ENCODE measurements around the gene DMD. TPM values are rescaled to one million over a fixed set of nuclear protein-coding genes. Genes with fewer than 3 reads are reported as not detected.

Gene DMD
- polyA plus RNA-seq, 1 donor from 2014 or later, result 21.6 TPM

DNA sequence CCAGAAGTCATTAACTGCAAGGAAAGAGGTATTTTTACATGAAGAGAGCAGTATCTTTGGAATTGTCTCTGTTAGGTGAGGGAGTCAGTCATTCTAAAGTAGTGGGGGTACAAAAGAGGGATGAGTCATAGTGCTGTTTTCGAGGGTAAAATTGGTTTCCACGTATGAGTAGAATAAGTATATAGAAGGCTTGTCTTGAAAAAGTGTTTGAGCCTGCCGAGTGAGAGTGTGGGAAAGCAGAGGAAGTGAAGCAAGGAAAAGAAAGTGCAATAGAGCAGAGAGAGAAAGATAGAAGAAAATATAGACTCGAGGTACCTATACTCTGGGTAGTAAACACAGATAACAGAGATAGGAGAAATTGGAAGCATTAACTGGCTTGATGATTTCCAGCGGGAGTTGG lies 696.4 kb downstream of the DMD start:
- no peak overlapping the region for H3K27ac ChIP-seq (ENCODE audit: low read length)
- no peak overlapping the region for H3K9ac ChIP-seq (ENCODE audit: low read length)
- no peak overlapping the region for H3K4me2 ChIP-seq (ENCODE audit: low read length)
- no peaks in the 10 kb centered on the region for H3F3A ChIP-seq (ENCODE audit: insufficient read depth, low read length, poor library complexity, severe bottlenecking)
- H3K79me2 ChIP-seq (replicated peaks; ENCODE audit: insufficient read depth, low read length), result no peaks in the 10 kb centered on the region
- H3K36me3 ChIP-seq (ENCODE audit: insufficient read depth, low read length), result no peaks in the 10 kb centered on the region
- H3K27me3 ChIP-seq (ENCODE audit: insufficient read depth, low read depth, low read length), result no peaks in the 10 kb centered on the region
- H3K9me3 ChIP-seq (ENCODE audit: low read length), result no peaks in the 10 kb centered on the region
- H4K20me1 ChIP-seq (ENCODE audit: insufficient read depth), result no peaks in the 10 kb centered on the region
- H3K4me3 ChIP-seq (ENCODE audit: low read length), result no peak overlapping the region
- TF ChIP-seq SMC3 (conservative IDR thresholded peaks at IDR 0.05; ENCODE audit: poor library complexity) (no peak), EP300 (conservative IDR thresholded peaks at IDR 0.05; ENCODE audit: poor library complexity, severe bottlenecking) (no peak), POLR2AphosphoS5 (IDR thresholded peaks at IDR 0.05) (no peak), MXI1 (conservative IDR thresholded peaks at IDR 0.05; ENCODE audit: poor library complexity, severe bottlenecking) (no peak), TAF1 (IDR thresholded peaks at IDR 0.05; ENCODE audit: low read depth) (no peak), EZH2 (IDR thresholded peaks at IDR 0.05; ENCODE audit: borderline replicate concordance, insufficient read depth, low read length, poor library complexity, severe bottlenecking) (no peak), RAD21 (conservative IDR thresholded peaks at IDR 0.05) (no peak)
- TF ChIP-seq, protein P1, sequence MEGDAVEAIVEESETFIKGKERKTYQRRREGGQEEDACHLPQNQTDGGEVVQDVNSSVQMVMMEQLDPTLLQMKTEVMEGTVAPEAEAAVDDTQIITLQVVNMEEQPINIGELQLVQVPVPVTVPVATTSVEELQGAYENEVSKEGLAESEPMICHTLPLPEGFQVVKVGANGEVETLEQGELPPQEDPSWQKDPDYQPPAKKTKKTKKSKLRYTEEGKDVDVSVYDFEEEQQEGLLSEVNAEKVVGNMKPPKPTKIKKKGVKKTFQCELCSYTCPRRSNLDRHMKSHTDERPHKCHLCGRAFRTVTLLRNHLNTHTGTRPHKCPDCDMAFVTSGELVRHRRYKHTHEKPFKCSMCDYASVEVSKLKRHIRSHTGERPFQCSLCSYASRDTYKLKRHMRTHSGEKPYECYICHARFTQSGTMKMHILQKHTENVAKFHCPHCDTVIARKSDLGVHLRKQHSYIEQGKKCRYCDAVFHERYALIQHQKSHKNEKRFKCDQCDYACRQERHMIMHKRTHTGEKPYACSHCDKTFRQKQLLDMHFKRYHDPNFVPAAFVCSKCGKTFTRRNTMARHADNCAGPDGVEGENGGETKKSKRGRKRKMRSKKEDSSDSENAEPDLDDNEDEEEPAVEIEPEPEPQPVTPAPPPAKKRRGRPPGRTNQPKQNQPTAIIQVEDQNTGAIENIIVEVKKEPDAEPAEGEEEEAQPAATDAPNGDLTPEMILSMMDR (IDR thresholded peaks at IDR 0.05; ENCODE audit: poor library complexity, severe bottlenecking), result no peak
- TF ChIP-seq, protein P2, sequence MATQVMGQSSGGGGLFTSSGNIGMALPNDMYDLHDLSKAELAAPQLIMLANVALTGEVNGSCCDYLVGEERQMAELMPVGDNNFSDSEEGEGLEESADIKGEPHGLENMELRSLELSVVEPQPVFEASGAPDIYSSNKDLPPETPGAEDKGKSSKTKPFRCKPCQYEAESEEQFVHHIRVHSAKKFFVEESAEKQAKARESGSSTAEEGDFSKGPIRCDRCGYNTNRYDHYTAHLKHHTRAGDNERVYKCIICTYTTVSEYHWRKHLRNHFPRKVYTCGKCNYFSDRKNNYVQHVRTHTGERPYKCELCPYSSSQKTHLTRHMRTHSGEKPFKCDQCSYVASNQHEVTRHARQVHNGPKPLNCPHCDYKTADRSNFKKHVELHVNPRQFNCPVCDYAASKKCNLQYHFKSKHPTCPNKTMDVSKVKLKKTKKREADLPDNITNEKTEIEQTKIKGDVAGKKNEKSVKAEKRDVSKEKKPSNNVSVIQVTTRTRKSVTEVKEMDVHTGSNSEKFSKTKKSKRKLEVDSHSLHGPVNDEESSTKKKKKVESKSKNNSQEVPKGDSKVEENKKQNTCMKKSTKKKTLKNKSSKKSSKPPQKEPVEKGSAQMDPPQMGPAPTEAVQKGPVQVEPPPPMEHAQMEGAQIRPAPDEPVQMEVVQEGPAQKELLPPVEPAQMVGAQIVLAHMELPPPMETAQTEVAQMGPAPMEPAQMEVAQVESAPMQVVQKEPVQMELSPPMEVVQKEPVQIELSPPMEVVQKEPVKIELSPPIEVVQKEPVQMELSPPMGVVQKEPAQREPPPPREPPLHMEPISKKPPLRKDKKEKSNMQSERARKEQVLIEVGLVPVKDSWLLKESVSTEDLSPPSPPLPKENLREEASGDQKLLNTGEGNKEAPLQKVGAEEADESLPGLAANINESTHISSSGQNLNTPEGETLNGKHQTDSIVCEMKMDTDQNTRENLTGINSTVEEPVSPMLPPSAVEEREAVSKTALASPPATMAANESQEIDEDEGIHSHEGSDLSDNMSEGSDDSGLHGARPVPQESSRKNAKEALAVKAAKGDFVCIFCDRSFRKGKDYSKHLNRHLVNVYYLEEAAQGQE (IDR thresholded peaks at IDR 0.05; ENCODE audit: borderline replicate concordance), result no peak
- H3K9me2 ChIP-seq (ENCODE audit: insufficient read depth, low read length), result no peaks in the 10 kb centered on the region
- H2AFZ ChIP-seq (ENCODE audit: low read depth, low read length), result no peak overlapping the region

GRCh38 chrX:32501606-32502005 lies 709.7 kb downstream of the DMD start:
- no peak overlapping the region for H2AFZ ChIP-seq (ENCODE audit: low read depth, low read length)
- no peak overlapping the region for H3K4me2 ChIP-seq (ENCODE audit: low read length)
- H3K9me2 ChIP-seq (ENCODE audit: insufficient read depth, low read length), result no peaks in the 10 kb centered on the region
- H3K9ac ChIP-seq (ENCODE audit: low read length), result no peak overlapping the region
- H3F3A ChIP-seq (ENCODE audit: insufficient read depth, low read length, poor library complexity, severe bottlenecking), result no peaks in the 10 kb centered on the region
- no peak overlapping the region for H3K4me3 ChIP-seq (ENCODE audit: low read length)
- TF ChIP-seq TAF1 (IDR thresholded peaks at IDR 0.05; ENCODE audit: low read depth) (no peak), SMC3 (conservative IDR thresholded peaks at IDR 0.05; ENCODE audit: poor library complexity) (no peak), EZH2 (IDR thresholded peaks at IDR 0.05; ENCODE audit: borderline replicate concordance, insufficient read depth, low read length, poor library complexity, severe bottlenecking) (no peak), EP300 (conservative IDR thresholded peaks at IDR 0.05; ENCODE audit: poor library complexity, severe bottlenecking) (no peak), POLR2AphosphoS5 (IDR thresholded peaks at IDR 0.05) (no peak)
- no peaks in the 10 kb centered on the region for H3K79me2 ChIP-seq (replicated peaks; ENCODE audit: insufficient read depth, low read length)
- H3K27ac ChIP-seq (ENCODE audit: low read length), result no peak overlapping the region
- no peaks in the 10 kb centered on the region for H3K9me3 ChIP-seq (ENCODE audit: low read length)
- no peaks in the 10 kb centered on the region for H3K36me3 ChIP-seq (ENCODE audit: insufficient read depth, low read length)
- H3K27me3 ChIP-seq (ENCODE audit: insufficient read depth, low read depth, low read length), result no peaks in the 10 kb centered on the region
- H4K20me1 ChIP-seq (ENCODE audit: insufficient read depth), result no peaks in the 10 kb centered on the region
